NCI-H187 (cell line): ENCODE measurements around the gene COX4I2.
"Not testable (repeated sequence)": the region's sequence is repeated elsewhere in the genome, so short reads cannot be mapped to it uniquely, and the experiment has no call there.

ENCODE experiments used
- DNase-seq, 2 experiments: peaks; one replicate each; lab custom pipeline; 2025; lab: John Stamatoyannopoulos, UW

Gene COX4I2

DNA sequence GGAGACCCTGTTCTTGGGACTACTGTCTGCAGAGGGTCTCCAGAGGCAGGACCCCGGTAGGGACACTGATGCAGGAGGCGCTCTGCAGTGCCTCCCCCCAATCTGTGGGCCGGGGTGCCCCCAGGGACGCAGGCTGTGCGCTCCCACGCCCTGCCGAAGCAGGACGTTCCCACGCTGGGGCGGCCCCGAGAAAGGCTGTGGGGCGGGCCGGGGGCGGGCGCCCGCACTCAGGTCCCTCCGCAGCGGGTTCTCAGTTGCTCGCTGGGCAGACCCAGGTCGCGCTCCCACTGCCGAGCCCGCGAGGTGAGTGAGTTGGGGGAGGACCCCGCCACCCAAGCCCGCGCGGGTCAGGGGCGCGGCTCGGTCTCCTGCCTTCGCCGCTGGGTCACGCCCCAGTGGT, at the start of gene COX4I2:
Gene COX4I2 (plus strand): TSS at position 253 of the 400 bp plus-strand sequence. CDS start 1,106 bp downstream, outside the sequence.
- DNase-seq, result no peak

DNA sequence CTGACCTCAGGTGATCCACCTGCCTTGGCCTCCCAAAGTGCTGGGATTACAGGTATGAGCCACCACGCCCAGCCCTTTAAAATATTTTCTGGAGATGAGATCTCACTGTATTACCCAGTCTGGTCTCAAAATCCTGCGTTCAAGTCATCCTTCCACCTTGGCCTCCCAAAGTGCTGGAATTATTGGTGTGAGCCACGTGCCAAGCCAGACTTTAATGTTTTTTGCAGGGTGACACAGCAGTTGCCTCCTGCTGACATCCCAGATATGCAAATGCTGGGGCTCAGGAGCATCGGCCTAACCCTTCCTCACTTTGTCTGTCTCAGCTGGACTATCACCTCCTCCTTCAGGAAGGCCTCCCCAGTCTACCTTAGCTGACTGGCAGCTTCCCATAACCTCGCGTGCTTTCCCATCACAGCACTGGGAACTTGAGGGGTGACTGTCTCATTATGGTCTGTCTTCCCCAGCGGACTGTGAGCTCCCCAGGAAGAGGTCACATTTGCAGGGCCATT, 46.9 kb upstream of the COX4I2 start:
- no peak for DNase-seq

DNA sequence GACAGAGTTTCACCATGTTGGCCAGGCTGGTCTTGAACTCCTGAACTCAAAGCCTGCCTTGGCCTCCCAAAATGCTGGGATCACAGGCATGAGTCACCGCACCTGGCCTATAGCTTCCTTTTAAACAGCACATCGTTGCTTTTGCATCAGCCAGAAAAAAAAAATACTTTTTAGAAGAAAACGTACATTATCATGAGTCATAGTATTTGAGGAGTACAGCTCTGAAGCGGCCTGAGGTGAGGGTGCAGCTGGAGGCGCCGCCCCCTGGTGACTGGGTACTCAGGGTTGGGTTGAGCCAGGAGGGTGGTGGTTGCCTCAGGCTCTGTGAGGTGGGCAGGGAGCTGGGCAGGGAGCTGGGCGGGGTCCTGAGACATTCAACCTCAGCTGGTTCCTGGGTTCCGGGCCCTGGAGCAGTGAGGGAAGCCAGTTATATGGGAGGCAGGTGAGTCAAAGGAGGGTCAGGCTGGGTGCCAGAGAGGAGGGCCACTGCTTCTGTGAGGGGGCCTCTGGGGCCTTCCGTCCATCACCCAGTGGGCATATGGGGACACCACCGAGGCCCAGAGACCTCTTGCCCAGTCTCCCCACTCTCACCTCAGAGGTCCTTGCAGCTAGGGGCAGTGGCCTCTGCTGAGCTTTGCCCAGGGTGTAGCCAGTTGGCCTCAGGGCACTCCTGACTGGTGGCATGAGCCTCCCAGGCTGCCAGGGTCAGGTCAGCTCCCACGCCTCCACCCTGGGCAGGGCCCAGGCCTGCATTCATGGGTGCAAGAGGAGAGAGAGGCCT, 44.3 kb upstream of the COX4I2 start:
- no peak for DNase-seq

DNA sequence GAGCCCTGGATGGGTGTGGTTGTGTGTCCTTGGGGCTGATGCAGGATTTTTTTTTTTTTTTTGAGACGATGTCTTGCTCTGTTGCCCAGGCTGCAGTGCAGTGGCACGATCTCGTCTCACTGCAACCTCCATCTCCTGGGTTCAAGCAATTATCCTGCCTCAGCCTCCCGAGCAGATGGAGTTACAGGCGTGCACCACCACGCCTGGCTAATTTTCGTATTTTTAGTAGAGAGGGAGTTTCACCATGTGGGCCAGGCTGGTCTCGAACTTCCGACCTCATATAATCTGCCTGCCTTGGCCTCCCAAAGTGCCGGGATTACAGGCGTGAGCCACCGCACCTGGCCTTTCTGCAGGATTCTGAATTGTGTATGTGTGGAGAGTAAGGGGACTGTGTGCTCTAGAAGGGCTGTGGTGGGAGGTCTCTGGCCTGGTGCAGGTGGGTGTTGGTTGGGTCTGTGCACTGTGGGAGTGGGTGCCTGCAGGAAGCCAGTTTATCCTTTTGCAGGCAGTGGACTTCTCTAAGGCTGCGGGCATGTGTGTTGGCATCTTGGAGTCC, 43.6 kb upstream of the COX4I2 start:
- no peak for DNase-seq

DNA sequence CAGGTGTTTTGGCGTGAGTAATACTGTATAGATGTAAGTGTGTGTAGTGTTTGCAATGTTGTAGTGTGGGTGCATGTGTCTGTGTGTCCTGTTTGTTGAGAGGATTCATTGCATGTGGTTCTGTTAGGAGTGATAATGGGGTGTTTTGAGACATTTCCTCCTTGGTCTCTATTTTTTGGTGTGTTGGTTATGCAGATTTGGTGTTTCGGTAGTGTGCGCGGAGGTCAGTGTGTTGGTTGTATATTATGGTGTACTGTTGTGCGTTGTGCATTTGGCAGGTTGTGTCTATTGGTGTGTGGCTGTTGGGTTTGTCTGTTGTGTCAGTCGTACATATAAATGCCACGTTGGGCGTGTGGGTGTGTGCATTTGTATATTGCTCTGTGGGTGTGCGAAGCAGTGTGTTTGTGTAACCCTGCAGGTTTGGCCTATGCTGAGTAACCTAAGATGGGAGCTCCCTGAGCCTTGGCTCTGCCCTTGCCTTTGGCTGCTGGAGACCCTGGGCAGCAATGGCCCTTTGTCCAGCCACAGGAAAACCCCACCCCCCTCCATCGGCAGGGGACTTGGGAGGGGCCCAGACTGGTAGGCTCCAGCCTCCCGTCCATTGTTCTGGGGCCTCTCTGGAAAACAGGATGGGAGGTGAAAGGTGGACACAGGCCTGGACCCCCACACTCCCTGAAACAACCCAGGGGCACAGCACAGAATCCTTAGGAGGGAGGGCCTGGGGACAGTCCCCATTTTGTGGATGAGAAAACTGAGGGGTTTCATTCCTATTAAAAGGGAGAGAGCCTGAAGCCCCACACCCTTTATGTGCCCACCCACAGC, 42.9 kb upstream of the COX4I2 start:
- no peak for DNase-seq

DNA sequence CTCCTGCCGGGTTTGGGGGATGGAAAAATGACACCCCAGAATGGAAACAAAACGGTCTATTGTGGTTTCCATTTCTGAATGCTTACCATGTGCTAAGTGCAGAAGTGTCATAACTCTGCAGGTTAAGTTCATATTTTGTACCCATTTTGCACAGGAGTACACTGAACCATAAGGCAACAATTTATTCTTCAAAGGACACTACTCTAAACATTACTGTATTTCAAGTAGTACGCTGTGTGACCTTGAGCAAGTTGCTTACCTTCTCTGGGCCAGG, 42.4 kb upstream of the COX4I2 start:
- no peak for DNase-seq

DNA sequence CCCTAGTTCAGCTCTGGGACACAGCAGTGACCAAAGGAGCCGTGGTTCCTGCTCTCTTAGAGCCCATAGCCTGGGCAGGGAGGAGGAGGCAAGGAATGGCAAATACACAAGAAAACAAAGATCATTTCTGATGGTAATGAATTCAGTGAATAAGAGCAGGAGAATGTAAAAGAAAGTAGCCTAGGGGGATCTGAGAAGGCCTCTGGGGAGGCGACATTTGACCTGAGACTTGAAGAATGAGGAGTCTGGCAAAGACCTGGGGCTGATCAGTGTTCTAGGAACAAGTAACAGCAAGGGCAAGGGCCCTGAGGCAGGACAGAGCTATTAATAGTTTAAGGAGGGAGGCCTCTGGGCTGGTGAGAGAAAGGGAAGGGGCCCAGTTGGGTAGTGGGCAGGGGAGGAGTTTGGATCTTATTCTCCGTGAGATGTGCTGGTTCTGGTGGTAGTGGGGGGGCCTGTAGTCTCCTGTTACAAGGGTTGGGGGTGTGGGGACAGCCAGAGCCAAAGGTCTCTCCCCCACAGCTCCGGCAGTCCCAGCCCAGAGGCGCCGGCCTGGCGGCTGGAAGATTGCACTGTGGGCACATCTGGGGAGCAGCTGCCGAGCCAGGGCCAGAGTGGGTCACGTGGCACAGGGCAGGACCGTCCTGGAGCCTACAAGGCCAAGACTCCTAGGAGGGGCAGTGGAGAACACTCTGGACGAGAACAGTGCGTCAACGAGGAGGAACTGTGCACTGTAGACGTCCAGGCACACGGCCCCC, 41.9 kb upstream of the COX4I2 start:
- DNase-seq, result peak in 1 of 2 experiments; percentile 38

DNA sequence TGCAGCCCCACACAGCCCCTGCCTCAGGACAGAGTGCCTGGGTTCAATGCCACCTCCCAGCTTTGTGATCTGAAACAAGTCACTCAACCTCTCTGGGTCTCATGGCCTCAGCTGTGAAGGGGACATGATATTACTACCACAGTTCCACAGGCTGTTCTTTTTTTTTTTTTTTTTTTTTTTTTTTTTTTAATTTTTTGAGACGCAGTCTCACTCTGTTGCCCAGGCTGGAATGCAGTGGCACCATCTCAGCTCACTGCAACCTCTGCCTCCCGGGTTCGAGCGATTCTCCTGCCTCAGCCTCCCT, 41.3 kb upstream of the COX4I2 start:
- not testable (repeated sequence) for DNase-seq

DNA sequence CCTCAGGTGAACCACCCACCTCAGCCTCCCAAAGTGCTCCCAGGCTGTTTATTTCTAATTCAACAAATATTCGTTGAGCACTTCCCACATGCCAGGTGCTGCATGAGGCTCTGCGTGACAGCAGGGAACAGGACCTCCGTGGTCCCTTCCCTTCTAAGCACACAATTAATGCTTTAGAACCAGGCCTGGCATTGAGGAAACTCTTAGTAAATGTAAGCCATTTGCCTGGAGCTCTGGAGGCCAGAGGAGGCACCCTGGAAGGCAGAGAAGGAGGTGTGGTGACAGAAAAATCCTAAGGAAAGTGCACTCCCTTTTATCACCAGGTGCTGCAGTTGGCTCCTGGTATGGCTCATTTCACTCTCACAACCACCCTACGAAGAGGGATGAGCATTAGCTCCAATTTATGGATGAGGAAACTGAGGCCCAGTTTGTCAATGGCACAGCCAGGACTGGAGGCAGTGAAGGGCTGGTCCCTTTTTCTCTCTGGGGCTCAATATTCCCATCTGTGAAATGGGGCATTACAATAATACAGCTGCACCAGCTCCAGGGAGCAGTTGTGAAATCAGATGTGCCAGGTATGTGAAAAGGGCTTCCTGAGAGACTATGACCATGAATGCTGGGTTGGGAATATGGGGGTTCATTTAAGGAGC, 40.8 kb upstream of the COX4I2 start:
- DNase-seq, result no peak

DNA sequence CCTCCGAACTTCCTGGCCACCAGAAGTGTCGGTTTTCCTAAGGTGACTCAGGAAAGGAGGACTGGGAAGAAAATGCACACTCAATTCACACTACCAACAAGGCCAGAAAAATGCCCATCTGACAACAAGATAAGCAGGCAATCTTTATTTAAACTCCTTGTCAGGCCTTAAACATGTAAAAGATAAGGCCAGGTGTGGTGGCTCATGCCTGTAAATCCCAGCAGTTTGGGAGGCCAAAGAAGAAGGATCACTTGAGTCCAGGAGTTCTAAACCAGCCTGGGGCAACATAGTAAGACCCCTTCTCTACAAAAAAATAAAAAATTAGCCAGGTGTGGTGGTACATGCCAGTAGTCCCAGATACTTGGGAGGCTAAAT, 40.2 kb upstream of the COX4I2 start:
- no peak for DNase-seq

DNA sequence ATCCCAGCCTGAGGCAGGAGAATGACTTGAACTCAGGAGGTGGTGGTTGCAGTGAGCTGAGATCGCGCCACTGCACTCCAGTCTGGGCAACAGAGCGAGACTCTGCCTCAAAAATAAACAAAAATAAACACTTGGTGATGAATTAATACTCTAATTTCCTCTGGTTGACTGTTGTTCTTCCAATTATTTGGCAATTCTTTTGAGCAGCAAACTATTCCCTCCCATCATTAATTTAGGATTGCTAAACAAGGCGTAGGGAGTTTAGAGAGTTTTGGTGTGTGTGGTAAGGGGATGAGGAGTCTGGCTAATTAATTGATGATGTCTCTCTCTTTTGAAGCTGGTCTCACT, 35.3 kb upstream of the COX4I2 start:
- DNase-seq, result no peak

DNA sequence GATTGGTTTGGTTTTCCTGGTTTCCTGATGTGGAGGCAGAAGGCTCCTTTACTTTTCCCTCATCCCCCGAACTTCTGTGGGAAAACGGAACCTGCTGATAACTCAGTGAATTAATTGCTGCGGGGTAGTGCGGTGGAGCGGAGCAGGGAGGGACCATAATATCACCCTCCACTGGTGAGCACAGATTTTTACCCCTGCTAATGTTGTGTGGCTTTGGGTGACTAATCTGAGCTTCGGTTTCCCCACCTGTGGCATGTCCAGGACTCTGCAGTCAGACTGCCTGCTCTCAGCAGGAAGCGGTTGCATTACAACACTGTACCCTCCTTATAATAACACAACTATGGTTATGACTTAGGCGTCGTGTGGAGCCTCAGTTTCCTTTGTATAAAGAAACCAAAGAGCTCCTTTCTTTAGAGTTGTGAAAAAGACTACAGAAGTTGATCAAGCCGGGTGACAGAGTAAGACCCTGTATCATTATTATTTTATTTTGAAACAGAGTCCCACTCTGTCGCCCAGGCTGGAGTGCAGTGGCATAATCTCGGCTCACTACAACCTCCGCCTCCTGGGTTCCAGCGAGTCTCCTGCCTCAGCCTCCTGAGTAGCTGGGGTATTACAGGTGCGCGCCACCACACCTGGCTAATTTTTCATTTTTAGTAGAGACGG, 34.8 kb upstream of the COX4I2 start:
- DNase-seq, result no peak

DNA sequence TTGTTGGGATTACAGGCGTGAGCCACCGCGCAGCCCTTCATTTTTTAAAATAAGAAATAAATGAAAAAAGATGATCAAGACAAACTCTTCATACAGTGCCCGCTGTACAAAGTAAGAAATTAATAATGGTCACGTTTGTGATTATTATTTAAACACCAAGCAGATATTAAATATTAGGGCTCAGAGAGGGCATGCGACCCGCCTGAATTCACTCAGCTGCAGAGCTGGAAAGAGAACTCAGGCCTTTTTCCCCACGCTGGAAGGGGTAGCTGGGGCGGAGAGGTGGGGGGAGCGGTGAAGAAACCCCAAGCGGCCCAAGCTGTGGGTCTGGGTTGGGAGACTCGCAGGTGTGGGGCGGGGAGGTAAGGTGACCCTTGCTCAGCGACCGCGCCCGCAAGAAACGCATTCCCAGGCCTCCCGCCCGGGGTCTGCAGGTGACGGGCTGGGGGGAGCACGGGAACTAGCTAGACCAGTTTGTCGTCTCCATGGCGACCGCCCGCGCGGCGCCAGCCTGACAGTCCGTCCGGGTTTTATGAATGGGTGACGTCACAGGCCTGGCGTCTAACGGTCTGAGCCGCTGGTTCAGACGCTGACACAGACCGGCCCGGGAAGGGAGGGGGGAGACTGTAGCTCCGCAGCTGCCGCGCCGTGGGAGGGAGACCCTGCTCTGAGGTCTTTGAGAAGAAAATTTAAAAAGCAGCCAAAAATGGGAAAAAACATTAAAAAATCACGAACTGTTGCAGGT, 33.7 kb upstream of the COX4I2 start:
- peak; percentile 96 to 98 for DNase-seq

DNA sequence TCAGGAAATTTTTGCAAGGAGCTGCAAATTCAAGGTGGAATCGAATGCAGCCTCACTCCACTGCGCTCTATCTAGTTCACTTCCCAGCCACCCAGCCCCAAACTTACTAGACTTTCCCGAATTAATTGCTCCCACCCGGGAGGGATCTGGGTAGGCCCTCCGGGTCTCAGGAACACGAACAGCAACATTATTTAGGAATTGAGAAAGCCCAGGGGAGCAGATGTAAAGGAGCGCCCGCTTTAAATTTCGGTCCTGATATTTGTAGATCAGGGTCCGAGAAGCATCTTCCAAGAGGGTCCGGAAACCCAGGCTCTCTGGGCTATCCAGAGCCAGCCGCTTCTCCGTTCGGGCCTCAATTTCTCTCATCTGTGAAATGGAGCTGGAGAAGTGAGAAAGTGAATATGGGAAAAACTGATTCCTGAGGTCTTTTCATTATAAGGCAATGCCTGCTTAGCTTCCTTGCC, 33.1 kb upstream of the COX4I2 start:
- peak in 1 of 2 experiments; percentile 71 for DNase-seq

DNA sequence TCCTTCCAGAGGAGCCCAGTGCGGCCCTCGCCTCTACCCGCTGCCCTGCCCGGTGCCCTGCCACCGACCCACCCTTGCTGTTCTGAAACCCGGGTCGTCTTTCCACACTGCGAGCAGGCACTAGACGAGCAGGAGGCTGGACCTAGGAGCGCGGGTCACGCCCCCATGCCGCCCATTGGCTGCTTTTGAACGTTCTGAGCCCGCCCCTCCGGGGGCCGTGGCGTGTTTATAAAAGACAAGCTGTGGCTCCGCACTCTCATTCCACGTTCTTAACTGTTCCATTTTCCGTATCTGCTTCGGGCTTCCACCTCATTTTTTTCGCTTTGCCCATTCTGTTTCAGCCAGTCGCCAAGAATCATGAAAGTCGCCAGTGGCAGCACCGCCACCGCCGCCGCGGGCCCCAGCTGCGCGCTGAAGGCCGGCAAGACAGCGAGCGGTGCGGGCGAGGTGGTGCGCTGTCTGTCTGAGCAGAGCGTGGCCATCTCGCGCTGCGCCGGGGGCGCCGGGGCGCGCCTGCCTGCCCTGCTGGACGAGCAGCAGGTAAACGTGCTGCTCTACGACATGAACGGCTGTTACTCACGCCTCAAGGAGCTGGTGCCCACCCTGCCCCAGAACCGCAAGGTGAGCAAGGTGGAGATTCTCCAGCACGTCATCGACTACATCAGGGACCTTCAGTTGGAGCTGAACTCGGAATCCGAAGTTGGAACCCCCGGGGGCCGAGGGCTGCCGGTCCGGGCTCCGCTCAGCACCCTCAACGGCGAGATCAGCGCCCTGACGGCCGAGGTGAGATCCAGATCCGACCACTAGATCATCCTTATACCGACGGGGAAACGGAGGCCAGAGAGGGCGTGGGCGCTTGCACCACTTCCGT, 32.4 kb upstream of the COX4I2 start, which contains the start of gene ID1:
Gene ID1 (plus strand): TSS at position 259 of the 871 bp plus-strand sequence. CDS start 99 bp downstream, at position 358.
- peak; percentile 92 to 97 for DNase-seq

DNA sequence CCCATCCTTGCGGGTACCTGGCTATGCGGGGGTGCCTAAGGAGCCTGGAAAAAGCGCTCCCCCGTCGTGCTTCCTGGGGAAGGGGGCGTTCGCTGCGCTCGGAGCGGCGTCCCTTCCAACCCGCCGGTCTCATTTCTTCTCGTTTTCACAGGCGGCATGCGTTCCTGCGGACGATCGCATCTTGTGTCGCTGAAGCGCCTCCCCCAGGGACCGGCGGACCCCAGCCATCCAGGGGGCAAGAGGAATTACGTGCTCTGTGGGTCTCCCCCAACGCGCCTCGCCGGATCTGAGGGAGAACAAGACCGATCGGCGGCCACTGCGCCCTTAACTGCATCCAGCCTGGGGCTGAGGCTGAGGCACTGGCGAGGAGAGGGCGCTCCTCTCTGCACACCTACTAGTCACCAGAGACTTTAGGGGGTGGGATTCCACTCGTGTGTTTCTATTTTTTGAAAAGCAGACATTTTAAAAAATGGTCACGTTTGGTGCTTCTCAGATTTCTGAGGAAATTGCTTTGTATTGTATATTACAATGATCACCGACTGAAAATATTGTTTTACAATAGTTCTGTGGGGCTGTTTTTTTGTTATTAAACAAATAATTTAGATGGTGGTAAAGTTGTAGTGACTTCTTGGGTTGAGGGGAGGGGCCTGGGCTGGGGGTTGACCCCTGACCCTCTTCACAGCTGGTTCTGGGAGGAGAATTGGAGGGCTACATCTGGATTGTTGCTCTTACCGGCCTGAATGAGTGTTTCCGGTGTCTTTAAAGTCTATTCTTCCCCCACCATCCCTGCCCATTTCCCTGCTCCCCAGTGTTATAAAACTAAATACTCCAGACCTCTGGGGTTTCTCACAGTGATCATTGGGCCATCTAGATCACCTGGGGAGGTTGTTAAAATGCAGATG, 31.6 kb upstream of the COX4I2 start:
- no peak for DNase-seq

DNA sequence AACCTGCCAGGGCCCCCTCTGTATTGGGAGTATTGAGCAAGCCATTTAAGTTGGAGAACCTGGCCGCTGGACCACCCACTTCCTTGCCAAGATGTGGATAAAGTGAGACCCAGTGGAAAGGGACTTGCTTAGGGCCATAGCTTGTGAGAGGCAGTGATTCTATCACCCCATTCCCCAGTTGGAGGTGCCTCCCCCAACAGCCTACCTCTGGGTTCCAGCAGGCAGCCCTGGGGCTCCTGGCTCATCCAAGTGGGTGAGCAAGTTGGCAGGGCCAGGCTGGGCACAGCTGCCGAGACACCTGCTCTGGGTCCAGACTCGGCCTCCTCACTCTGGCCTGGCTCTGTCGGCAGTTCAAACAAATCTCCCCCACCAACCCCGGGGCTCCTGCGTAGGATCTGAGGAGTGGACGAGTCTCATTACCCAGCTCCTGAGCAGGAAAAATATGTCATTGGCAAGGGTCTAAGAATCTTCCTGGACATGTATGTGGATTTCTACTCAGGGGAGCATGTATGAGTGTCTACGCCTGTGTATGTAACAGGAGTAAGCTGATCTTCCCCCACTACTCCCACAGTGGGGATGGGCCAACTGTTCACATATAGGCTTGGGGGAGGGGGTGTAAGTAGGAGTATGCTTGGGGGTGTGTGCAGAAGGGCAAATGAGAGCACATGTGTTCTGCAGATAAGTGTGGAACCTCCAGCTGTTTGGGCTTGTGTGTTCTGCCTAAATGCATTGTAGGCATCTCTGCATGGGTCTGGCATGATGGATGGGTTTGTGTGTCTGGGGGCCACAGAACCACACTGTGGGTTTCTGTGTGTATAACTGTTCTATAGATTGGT, 30.7 kb upstream of the COX4I2 start:
- DNase-seq, result peak; percentile 50 to 62
